GM12892 (cell line): ENCODE data around the gene TBXA2R.

Source experiments
- POLR2A ChIP-seq: IDR thresholded peaks from 2 replicates; pipeline ENCODE4 v1.6.1; 2011; ENCODE audit warnings: low read depth, low read length, control low read depth
- POLR2AphosphoS5 ChIP-seq: IDR thresholded peaks from 2 replicates; pipeline ENCODE4 v1.6.1; 2011; ENCODE audit warnings: low read depth, low read length, control low read depth
- TAF1 ChIP-seq: IDR thresholded peaks from 2 replicates; pipeline ENCODE4 v1.6.1; 2011; ENCODE audit warnings: low read depth, mild to moderate bottlenecking, control low read depth, low read length, borderline replicate concordance

DNA sequence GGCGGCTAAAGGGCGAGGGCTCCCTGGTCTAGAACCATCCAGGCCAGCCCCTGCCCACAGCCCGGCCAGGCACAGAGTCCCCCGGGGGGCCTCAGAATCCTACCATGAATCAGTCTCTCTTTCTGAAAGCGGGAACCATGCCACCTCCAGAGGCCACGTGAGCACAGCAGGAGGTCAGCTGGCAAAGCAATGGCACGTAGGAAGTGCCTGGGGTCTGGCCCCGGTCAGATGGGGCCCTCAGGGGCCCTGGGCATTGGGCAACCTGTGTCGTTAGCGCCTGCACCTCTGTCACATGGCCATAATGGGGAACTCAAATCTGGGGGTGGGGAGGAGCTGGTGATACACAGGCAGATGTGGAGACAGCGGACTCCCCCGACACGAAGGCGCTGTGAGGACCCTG is 58.1 kb downstream of the TBXA2R start:
- TF ChIP-seq POLR2AphosphoS5, result no peak
- no peak for TF ChIP-seq POLR2A
- TF ChIP-seq TAF1, result no peak
